Esophagus muscularis mucosa (tissue), 4 donors: Measurements from ENCODE around the gene FLNC.

Source experiments
- CTCF ChIP-seq, 3 experiments: fragments of 200-600 bp in 2 of 3; fragments of 450-650 bp in 1 of 3; sonication (generic) in 2 of 3; IDR thresholded peaks; one replicate each; pipeline ENCODE4 v1.5.1; 2017 to 2019; ENCODE audit warnings: antibody characterized with exemption in 3 of 3, mild to moderate bottlenecking in 2 of 3, moderate library complexity in 1 of 3
- EP300 ChIP-seq: sonication (generic); formaldehyde crosslinking; IDR thresholded peaks from one replicate; pipeline ENCODE4 v1.6.1; 2017; ENCODE audit warnings: antibody characterized with exemption
- POLR2A ChIP-seq: fragments of 450-650 bp; IDR thresholded peaks from one replicate; pipeline ENCODE4 v1.6.1; 2017; ENCODE audit warnings: antibody characterized with exemption, moderate library complexity, mild to moderate bottlenecking, low read depth

- TF ChIP-seq CTCF (IDR thresholded peaks at IDR 0.05) (no peak), POLR2A (no peak), EP300 (no peak)
These were observed 29.2 kb upstream of the FLNC start for GRCh38 chr7:128801003-128801402.
